T-cell (primary cell): ENCODE measurements around the gene PRRT1. TPM values are rescaled to one million over a fixed set of nuclear protein-coding genes. Genes with fewer than 3 reads are reported as not detected.

Source experiments
- ATAC-seq, 4 experiments: fragments of 200-7000 bp in 3 of 4; fragments of 150-1000 bp in 1 of 4; cut with Tn5 transposase; replicated peaks in 1 of 4; 1 replicate in 3 of 4; 2 replicates in 1 of 4; pipeline ENCODE4 v1.10.0; 2021; ENCODE audit warnings: moderate library complexity in 3 of 4, mild to moderate bottlenecking in 2 of 4, moderate number of reproducible peaks in 1 of 4
- CTCF ChIA-PET, 2 donors: fragments of 300-600 bp; sonication (Branson Sonifier 250); formaldehyde crosslinking; loops; one replicate each; lab custom pipeline; 2022; ENCODE audit warnings: antibody characterized with exemption in 2 of 2; lab: Charles Lee
- POLR2A ChIA-PET, 2 donors: fragments of 300-600 bp; sonication (Branson Sonifier 250); formaldehyde crosslinking; loops; one replicate each; lab custom pipeline; 2022; ENCODE audit warnings: antibody characterized with exemption in 2 of 2; lab: Charles Lee
- DNase-seq, 35 experiments: peaks; one replicate each; pipeline versions ENCODE4 v3.0.0 to v3.0.0-alpha.2; 2013 to 2023
- H3K27ac ChIP-seq: one replicate; pipeline ENCODE4 v1.5.1; 2013; ENCODE audit warnings: low read length
- H3K27me3 ChIP-seq, 2 experiments: replicated peaks in 1 of 2; 1 replicate in 1 of 2; 2 replicates in 1 of 2; pipeline versions ENCODE4 v1.6.1 to v1.7.0; 2013; ENCODE audit warnings: low read length in 1 of 2, mixed read lengths in 1 of 2; ENCODE audit not compliant: control insufficient read depth in 2 of 2, insufficient read depth in 2 of 2; ENCODE audit errors: extremely low read depth in 1 of 2
- H3K36me3 ChIP-seq, 2 donors: 1 replicate in 1 of 2; 2 replicates in 1 of 2; pipeline versions ENCODE4 v1.6.1 to v1.7.0; 2013; ENCODE audit warnings: low read length in 1 of 2; ENCODE audit not compliant: control insufficient read depth in 2 of 2, insufficient read depth in 1 of 2; ENCODE audit errors: extremely low read depth in 1 of 2
- H3K4me1 ChIP-seq, 2 experiments: 1 replicate in 1 of 2; 2 replicates in 1 of 2; pipeline versions ENCODE4 v1.6.1 to v1.7.0; 2013; ENCODE audit warnings: low read length in 2 of 2, mixed read lengths in 1 of 2; ENCODE audit not compliant: insufficient read depth in 2 of 2, control insufficient read depth in 1 of 2; ENCODE audit errors: extremely low read depth in 1 of 2
- H3K4me3 ChIP-seq, 2 donors: 1 replicate in 1 of 2; 2 replicates in 1 of 2; pipeline versions ENCODE4 v1.5.1 to v1.7.0; 2013; ENCODE audit warnings: mild to moderate bottlenecking in 2 of 2, low read length in 1 of 2, moderate library complexity in 1 of 2; ENCODE audit not compliant: control insufficient read depth in 1 of 2; ENCODE audit errors: extremely low read depth in 1 of 2
- H3K9me3 ChIP-seq: 2 replicates; pipeline ENCODE4 v1.7.0; 2013
- H3K27ac Mint-ChIP-seq, 2 donors: one replicate each; pipeline ENCODE4 v1.8.0; 2020 to 2021; ENCODE audit warnings: mild to moderate bottlenecking in 2 of 2, mixed read lengths in 2 of 2
- H3K27me3 Mint-ChIP-seq, 2 donors: one replicate each; pipeline ENCODE4 v1.8.0; 2021 to 2022; ENCODE audit warnings: mixed read lengths in 2 of 2
- H3K36me3 Mint-ChIP-seq: one replicate; pipeline ENCODE4 v1.8.0; 2021; ENCODE audit warnings: mixed read lengths
- H3K4me1 Mint-ChIP-seq, 3 donors: one replicate each; pipeline ENCODE4 v1.8.0; 2020 to 2022; ENCODE audit warnings: mixed read lengths in 3 of 3, mild to moderate bottlenecking in 1 of 3
- H3K4me3 Mint-ChIP-seq, 3 donors: one replicate each; pipeline ENCODE4 v1.8.0; 2020 to 2022; ENCODE audit warnings: mild to moderate bottlenecking in 3 of 3, mixed read lengths in 3 of 3, moderate library complexity in 3 of 3
- H3K9me3 Mint-ChIP-seq, 3 donors: one replicate each; pipeline ENCODE4 v1.8.0; 2020 to 2022; ENCODE audit warnings: mixed read lengths in 3 of 3
- WGBS: methylation state at CpG from one replicate; pipeline ENCODE4 v1.1.5; 2013; ENCODE audit warnings: missing lambda C conversion rate; ENCODE audit not compliant: insufficient coverage; 5-methylcytosine and 5-hydroxymethylcytosine counted together
- total RNA-seq, 35 experiments: library from RNA in 6 of 35; stranded (reverse) in 6 of 35; fragments of 120-200 nt in 1 of 35; gene quantifications; one replicate each; pipeline versions ENCODE4 v1.2.1 to v1.2.4 and lab custom pipeline; 2013 to 2026

The PRRT1 gene
- total RNA-seq, 5 donors from 2014 or later (not counting 1 experiment from before 2014, with no cell fraction given), result 1.7 to 3.3 (median 2.3) TPM

DNA sequence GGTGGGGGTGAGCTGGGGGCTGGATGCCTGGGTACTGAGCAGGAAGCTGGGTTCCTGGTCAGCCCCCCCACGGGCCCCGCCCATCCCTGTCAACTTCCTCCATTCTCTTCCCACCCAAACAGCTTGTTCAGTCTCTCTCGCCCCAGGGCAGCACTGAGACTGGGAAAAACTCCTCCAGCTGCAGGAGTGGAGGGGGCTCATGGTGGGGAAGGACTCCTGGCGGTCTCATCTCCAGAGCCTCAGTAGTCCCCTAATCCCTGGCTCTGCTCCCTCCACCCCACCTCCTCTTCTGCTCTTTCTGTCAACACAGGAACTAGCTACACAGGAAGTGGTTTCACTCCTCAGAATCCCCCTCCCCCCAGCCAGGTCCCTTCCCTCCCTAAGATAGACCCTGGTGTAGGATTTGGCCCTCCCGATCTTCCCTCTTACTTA, 40.9 kb upstream of the PRRT1 start, which contains the start of gene GPSM3:
TSS of gene GPSM3 (minus strand) at position 36 of the 432 bp plus-strand sequence. CDS start 130 bp downstream, outside the sequence.
- Mint-ChIP-seq H3K27me3 (no peaks in the 10 kb centered on the region), H3K36me3 (peaks cover 25% of the 10 kb centered on the region), H3K27ac (peak within 1 kb of the TSS; percentile 99), H3K4me1 (peaks cover 44 to 56% (median 54%) of the 10 kb centered on the region in 3 donors), H3K9me3 (no peaks in the 10 kb centered on the region), H3K4me3 (peak within 1 kb of the TSS; percentile 96 to 97 (median 97))
- Histone ChIP-seq H3K4me1 (peaks cover 34 to 72% of the 10 kb centered on the region in 2 experiments), H3K9me3 (no peaks in the 10 kb centered on the region), H3K27me3 (no peaks in the 10 kb centered on the region), H3K36me3 (peaks cover 0 to 18% of the 10 kb centered on the region in 2 donors), H3K27ac (peak within 1 kb of the TSS; percentile 93), H3K4me3 (peak within 1 kb of the TSS; percentile 95 to 97)
- ATAC-seq (peak in 2 of 4 experiments; percentile 18 to 19), DNase-seq (peak; percentile 30 to 77 (median 54))
- POLR2A ChIA-PET, result interaction anchor here (0.6 to 1.4 kb wide), 3 partner anchors 10 to 15 kb away, joined by 3 to 5 read pairs (median 3); no protein-coding TSS in a partner anchor
- WGBS, result no CpG with 5 or more reads among the region's 5 CpGs
- CTCF ChIA-PET, result interaction anchor here in 1 of 2 donors (0.8 to 1.3 kb wide), 2 partner anchors 15 to 779 kb away, joined by 3 to 4 read pairs; no protein-coding TSS in a partner anchor

DNA sequence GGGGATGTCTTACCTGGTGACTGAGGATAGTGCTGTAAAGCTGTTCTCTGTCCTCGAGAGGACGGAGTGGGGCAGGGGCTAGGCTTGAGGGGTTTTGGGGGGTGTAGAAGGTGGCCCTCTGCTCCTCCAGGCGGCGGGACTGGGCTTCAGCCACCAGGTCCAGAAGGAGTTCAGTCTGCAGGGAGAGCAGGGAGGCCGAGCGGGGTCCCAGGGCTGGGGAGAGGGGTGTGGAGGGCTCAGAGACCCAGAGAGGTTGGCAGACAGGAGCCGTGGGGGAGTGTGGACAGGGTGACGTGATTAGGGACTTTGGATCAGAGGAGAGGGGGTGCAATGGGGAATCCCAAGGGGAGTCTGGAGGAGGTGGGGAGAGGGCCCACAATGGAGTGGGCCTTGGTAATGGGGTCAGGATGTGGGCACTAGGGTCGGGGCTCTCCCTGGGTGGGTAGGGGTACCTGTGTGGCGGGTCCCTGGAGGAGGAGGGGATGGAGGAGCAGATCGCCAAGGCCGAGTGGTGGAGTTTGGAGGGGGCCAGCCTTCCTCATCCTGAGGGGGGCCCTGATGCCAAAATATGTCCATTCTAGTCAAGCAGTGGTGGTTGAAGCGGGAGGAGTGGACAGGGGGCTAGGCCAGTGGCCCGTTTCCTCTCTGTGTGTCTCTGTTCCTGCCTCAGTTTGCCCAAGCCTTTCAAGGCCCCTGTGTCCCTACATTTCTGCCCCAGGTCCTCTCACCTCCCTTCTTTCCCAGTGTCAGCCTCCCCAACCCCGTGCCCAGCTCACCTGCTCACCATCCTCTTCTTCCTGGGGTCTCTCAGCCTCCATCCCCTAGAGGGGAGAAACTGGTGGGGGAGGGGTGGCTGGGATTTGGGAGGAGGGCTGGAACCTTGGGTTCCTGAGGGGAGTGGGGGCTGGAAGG, 40.2 kb upstream of the PRRT1 start:
- H3K4me3 ChIP-seq, result peak overlapping the region; percentile 95 to 97
- H3K4me1 ChIP-seq, result peaks cover 38 to 74% of the 10 kb centered on the region in 2 experiments
- DNase-seq (peak in 2 of 35 experiments; percentile 11 to 56), ATAC-seq (no peak)
- Mint-ChIP-seq H3K27ac (peak overlapping the region; percentile 99), H3K9me3 (no peaks in the 10 kb centered on the region), H3K36me3 (peaks cover 30% of the 10 kb centered on the region), H3K27me3 (no peaks in the 10 kb centered on the region), H3K4me3 (peak overlapping the region; percentile 96 to 97 (median 97)), H3K4me1 (peaks cover 49 to 61% (median 59%) of the 10 kb centered on the region in 3 donors)
- ChIA-PET CTCF (interaction anchor here in 1 of 2 donors (0.8 to 1.3 kb wide), 2 partner anchors 15 to 780 kb away, joined by 3 to 4 read pairs; no protein-coding TSS in a partner anchor), POLR2A (interaction anchor here in 1 of 2 donors (0.5 to 1.4 kb wide), 2 partner anchors 14 to 791 kb away, joined by 3 to 7 read pairs; no protein-coding TSS in a partner anchor)
- peak overlapping the region; percentile 93 for H3K27ac ChIP-seq
- 8% methylated on average over 10 of the region's 15 CpGs for WGBS
- peaks cover 0 to 24% of the 10 kb centered on the region in 2 donors for H3K36me3 ChIP-seq
- no peaks in the 10 kb centered on the region for H3K27me3 ChIP-seq
- no peaks in the 10 kb centered on the region for H3K9me3 ChIP-seq

DNA sequence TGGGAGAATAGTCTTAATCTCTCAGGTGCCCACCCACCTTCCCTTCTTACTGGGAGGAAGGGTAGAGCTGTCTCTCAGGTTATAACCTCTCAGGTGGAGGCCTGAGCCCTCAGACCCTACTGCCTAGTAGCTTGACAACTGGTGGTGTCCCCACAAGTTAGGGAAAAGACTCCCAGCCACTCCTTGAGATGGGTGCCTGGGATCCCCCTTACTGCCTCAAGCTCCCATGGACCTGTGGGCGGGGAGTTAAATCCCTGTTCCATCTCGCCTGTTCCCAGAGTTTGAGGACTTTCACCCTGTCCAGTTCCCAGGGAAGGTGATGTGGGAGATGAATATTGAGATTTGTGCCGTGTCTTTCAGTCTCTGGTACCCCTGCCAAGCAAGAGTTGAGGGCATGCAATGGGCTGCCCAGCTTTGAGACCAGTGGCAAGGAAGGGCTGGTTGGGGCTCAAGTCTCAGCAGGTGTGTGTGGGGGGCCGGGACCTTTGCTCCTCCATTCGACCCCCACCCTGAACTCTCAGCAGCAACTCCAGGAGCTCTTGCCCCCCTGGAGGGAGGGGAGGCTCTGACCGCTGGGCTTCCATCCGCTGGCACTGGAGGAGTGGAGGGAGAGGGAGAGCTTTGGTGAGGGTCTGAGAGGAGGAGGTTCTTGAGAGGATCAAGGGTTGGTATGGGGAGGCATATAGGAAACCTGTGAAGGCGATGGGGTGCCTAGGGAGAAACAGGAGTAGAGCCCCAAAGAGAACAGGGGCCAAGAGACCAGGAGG, 39.4 kb upstream of the PRRT1 start:
- peak overlapping the region; percentile 99 for H3K27ac Mint-ChIP-seq
- Histone ChIP-seq H3K27me3 (no peaks in the 10 kb centered on the region), H3K9me3 (no peaks in the 10 kb centered on the region), H3K4me3 (peak overlapping the region; percentile 95 to 97), H3K36me3 (peaks cover 0 to 33% of the 10 kb centered on the region in 2 donors), H3K4me1 (peaks cover 33 to 74% of the 10 kb centered on the region in 2 experiments), H3K27ac (peak overlapping the region; percentile 93)
- POLR2A ChIA-PET, result interaction anchor here in 1 of 2 donors (0.6 kb wide), 1 partner anchor 687 kb away, joined by 5 read pairs; no protein-coding TSS in a partner anchor
- H3K27me3 Mint-ChIP-seq, result no peaks in the 10 kb centered on the region
- H3K36me3 Mint-ChIP-seq, result peaks cover 39% of the 10 kb centered on the region
- H3K4me1 Mint-ChIP-seq, result peaks cover 54 to 66% (median 64%) of the 10 kb centered on the region in 3 donors
- peak overlapping the region; percentile 96 to 97 (median 97) for H3K4me3 Mint-ChIP-seq
- 22% methylated on average over 5 of the region's 8 CpGs for WGBS
- ATAC-seq (no peak), DNase-seq (peak in 1 of 35 experiments; percentile 26)
- H3K9me3 Mint-ChIP-seq, result no peaks in the 10 kb centered on the region
- CTCF ChIA-PET, result no interaction called here

DNA sequence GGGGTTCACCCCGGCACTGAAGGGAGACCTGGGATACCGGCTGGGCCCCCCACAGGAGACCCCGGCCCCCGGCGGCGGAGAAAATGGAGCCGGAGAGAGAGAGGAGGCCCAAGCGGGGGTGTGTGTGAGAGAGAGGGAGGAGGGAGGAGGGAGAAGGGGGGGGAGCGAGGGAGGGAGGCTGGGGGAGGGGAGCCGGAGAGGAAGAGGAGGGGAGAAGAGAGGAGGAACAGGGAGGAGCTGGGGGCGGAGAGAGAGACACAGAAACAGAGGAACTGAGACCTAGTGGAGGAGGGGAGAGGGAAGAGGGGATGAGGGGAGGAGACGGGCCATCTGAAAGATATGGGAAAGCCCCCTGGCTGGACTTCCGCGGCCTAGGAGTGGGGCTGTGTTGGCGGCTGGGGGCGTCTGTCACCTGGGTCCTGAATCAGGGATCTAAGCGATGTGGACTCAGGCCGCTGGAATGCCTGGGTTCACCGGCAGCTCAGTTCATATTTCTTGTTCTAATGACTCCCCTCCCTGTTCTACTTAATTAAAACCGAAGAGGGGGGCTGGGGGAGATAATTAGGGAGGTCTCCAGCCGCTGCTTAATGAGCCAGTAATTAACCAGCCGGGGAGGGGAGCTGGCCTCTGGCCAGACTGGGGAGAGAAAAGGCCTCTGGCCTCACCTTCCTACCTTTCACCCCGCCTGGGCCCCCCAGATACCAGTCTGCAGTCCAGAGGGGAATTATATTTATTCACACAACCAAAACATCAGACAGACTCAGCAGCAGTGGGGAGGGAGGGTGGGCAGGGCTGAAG, 38.5 kb upstream of the PRRT1 start, which contains the start of gene PBX2:
TSS of gene PBX2 (minus strand) at position 149 of the 798 bp plus-strand sequence. CDS start 287 bp downstream, outside the sequence.
- Histone ChIP-seq H3K36me3 (peaks cover 0 to 36% of the 10 kb centered on the region in 2 donors), H3K9me3 (no peaks in the 10 kb centered on the region), H3K4me1 (peaks cover 33 to 76% of the 10 kb centered on the region in 2 experiments), H3K27ac (peak within 1 kb of the TSS; percentile 93), H3K27me3 (no peaks in the 10 kb centered on the region), H3K4me3 (peak within 1 kb of the TSS; percentile 95 to 97)
- Mint-ChIP-seq H3K9me3 (no peaks in the 10 kb centered on the region), H3K27ac (peak within 1 kb of the TSS; percentile 99), H3K4me3 (peak within 1 kb of the TSS; percentile 96 to 97 (median 97)), H3K27me3 (no peaks in the 10 kb centered on the region), H3K4me1 (peaks cover 58 to 70% (median 70%) of the 10 kb centered on the region in 3 donors), H3K36me3 (peaks cover 46% of the 10 kb centered on the region)
- ChIA-PET POLR2A (interaction anchor here (0.5 to 0.9 kb wide), 3 partner anchors 59 to 1119 kb away, joined by 3 to 5 read pairs (median 3); no protein-coding TSS in a partner anchor), CTCF (no interaction called here)
- WGBS, result 0% methylated on average over 5 of the region's 23 CpGs
- DNase-seq, result peak; percentile 61 to 86 (median 73)
- peak; percentile 59 to 69 (median 64) for ATAC-seq

DNA sequence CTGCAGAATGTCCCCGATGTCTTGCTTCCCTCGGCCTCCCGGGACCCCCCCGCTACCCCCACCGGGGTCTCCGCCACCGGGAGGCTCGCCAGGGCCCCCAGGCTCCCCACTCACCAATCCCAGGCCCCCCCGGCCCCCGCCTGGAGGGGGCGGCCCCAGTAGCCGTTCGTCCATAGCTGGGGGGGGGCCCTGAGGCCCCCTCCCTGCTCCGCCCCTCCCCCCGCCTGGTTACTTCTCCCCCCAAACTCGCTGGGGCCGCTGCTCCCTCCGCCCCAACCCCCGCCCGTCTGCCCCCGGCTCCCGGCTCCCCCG, 38.0 kb upstream of the PRRT1 start:
- WGBS, result 0% methylated on average over 1 of the region's 23 CpGs
- Histone ChIP-seq H3K27ac (peak overlapping the region; percentile 93), H3K27me3 (no peaks in the 10 kb centered on the region), H3K9me3 (no peaks in the 10 kb centered on the region), H3K4me1 (peaks cover 28 to 73% of the 10 kb centered on the region in 2 experiments), H3K36me3 (peaks cover 0 to 36% of the 10 kb centered on the region in 2 donors), H3K4me3 (peak overlapping the region; percentile 93 to 95)
- peaks cover 53 to 66% (median 64%) of the 10 kb centered on the region in 3 donors for H3K4me1 Mint-ChIP-seq
- no peaks in the 10 kb centered on the region for H3K9me3 Mint-ChIP-seq
- DNase-seq (no peak), ATAC-seq (no peak)
- H3K27ac Mint-ChIP-seq, result peak overlapping the region; percentile 95 to 98
- ChIA-PET POLR2A (interaction anchor here (0.5 to 0.9 kb wide), 2 partner anchors 59 to 1119 kb away, joined by 3 read pairs; no protein-coding TSS in a partner anchor), CTCF (no interaction called here)
- H3K4me3 Mint-ChIP-seq, result peak overlapping the region; percentile 91 to 97 (median 95)
- peaks cover 46% of the 10 kb centered on the region for H3K36me3 Mint-ChIP-seq
- no peaks in the 10 kb centered on the region for H3K27me3 Mint-ChIP-seq
